Natural killer cell (primary cell): ENCODE results near the gene INS. TPM values are rescaled to one million over a fixed set of nuclear protein-coding genes. Genes with fewer than 3 reads are reported as not detected.

Experiments used
- ATAC-seq, 3 donors: fragments of 150-1000 bp in 2 of 3; fragments of 200-7000 bp in 1 of 3; cut with Tn5 transposase; 1 replicate in 1 of 3; 2 replicates in 2 of 3; pipeline ENCODE4 v1.10.0; 2021; ENCODE audit warnings: mild to moderate bottlenecking in 2 of 3, moderate library complexity in 2 of 3
- DNase-seq, 2 donors: peaks; one replicate each; pipeline versions ENCODE4 v3.0.0 to v3.0.0-alpha.2; 2013 to 2021; ENCODE audit warnings: mixed read lengths in 1 of 2
- H3K27ac ChIP-seq: one replicate; pipeline ENCODE4 v1.5.1; 2013; ENCODE audit warnings: mild to moderate bottlenecking, low read length
- H3K27me3 ChIP-seq: one replicate; pipeline ENCODE4 v1.6.1; 2013; ENCODE audit warnings: low read length; ENCODE audit not compliant: control insufficient read depth, insufficient read depth
- H3K36me3 ChIP-seq: one replicate; pipeline ENCODE4 v1.6.1; 2013; ENCODE audit warnings: low read length; ENCODE audit not compliant: control insufficient read depth, insufficient read depth
- H3K4me1 ChIP-seq: one replicate; pipeline ENCODE4 v1.6.1; 2013; ENCODE audit warnings: low read length; ENCODE audit not compliant: control insufficient read depth, insufficient read depth
- H3K4me3 ChIP-seq: one replicate; pipeline ENCODE4 v1.5.1; 2013; ENCODE audit warnings: low read length
- H3K9me3 ChIP-seq: one replicate; pipeline ENCODE4 v1.6.1; 2013; ENCODE audit warnings: low read length; ENCODE audit not compliant: control insufficient read depth, insufficient read depth
- H3K27ac Mint-ChIP-seq, 2 donors: one replicate each; pipeline ENCODE4 v1.8.0; 2022; ENCODE audit warnings: mild to moderate bottlenecking in 2 of 2, mixed read lengths in 2 of 2, moderate library complexity in 1 of 2
- H3K27me3 Mint-ChIP-seq, 2 donors: one replicate each; pipeline ENCODE4 v1.8.0; 2022; ENCODE audit warnings: low read depth in 2 of 2, mixed read lengths in 2 of 2
- H3K36me3 Mint-ChIP-seq: one replicate; pipeline ENCODE4 v1.8.0; 2022; ENCODE audit warnings: mixed read lengths
- H3K4me1 Mint-ChIP-seq, 2 donors: one replicate each; pipeline ENCODE4 v1.8.0; 2022; ENCODE audit warnings: mixed read lengths in 2 of 2
- H3K4me3 Mint-ChIP-seq: one replicate; pipeline ENCODE4 v1.8.0; 2022; ENCODE audit warnings: mild to moderate bottlenecking, moderate library complexity, mixed read lengths
- H3K9me3 Mint-ChIP-seq, 2 donors: one replicate each; pipeline ENCODE4 v1.8.0; 2022; ENCODE audit warnings: mixed read lengths in 2 of 2
- CTCF ChIP-seq: fragments of 200-600 bp; IDR thresholded peaks from one replicate; pipeline ENCODE4 v1.8.0; 2022; ENCODE audit warnings: antibody characterized with exemption
- WGBS: methylation state at CpG from one replicate; pipeline ENCODE4 v1.1.7; 2013; ENCODE audit warnings: missing lambda C conversion rate; ENCODE audit not compliant: insufficient coverage; 5-methylcytosine and 5-hydroxymethylcytosine counted together
- intact Hi-C: fragments of 100-400 bp; cut with micrococcal nuclease; formaldehyde crosslinking; loops from one replicate; pipeline ENCODE4 v1.14.2; 2022
- total RNA-seq, 4 donors: library from RNA; stranded (reverse); fragments of 120-200 nt in 1 of 4; gene quantifications; one replicate each; pipeline versions ENCODE4 v1.2.3 to v1.2.4, GENCODE V29; 2013 to 2022

Gene INS
- total RNA-seq, 3 donors from 2014 or later (not counting 1 experiment from before 2014, with no cell fraction given): not detected

GRCh38 chr11:2144544-2145248 is 16.3 kb downstream of the INS start:
- no peaks in the 10 kb centered on the region for H3K36me3 ChIP-seq
- WGBS: 10% methylated on average over 18 of the region's 18 CpGs
- H3K27me3 ChIP-seq: peaks cover 42% of the 10 kb centered on the region
- no peak overlapping the region for H3K27ac ChIP-seq
- H3K4me1 Mint-ChIP-seq: no peaks in the 10 kb centered on the region
- intact Hi-C loops: no loop called here
- H3K36me3 Mint-ChIP-seq: no peaks in the 10 kb centered on the region
- H3K27ac Mint-ChIP-seq: no peak overlapping the region
- no peak overlapping the region for H3K4me3 ChIP-seq
- peaks cover 43 to 61% of the 10 kb centered on the region in 2 donors for H3K27me3 Mint-ChIP-seq
- H3K9me3 Mint-ChIP-seq: no peaks in the 10 kb centered on the region
- no peaks in the 10 kb centered on the region for H3K4me1 ChIP-seq
- DNase-seq (no peak), ATAC-seq (no peak)
- TF ChIP-seq CTCF: no peak
- H3K9me3 ChIP-seq: no peaks in the 10 kb centered on the region
- H3K4me3 Mint-ChIP-seq: no peak overlapping the region

GRCh38 chr11:2143799-2144543 is 17.0 kb downstream of the INS start:
- Mint-ChIP-seq H3K4me3 (no peak overlapping the region), H3K36me3 (no peaks in the 10 kb centered on the region), H3K9me3 (no peaks in the 10 kb centered on the region), H3K27ac (no peak overlapping the region), H3K4me1 (no peaks in the 10 kb centered on the region), H3K27me3 (peaks cover 41 to 58% of the 10 kb centered on the region in 2 donors)
- H3K4me1 ChIP-seq: no peaks in the 10 kb centered on the region
- WGBS: 1% methylated on average over 72 of the region's 72 CpGs
- intact Hi-C loops: no loop called here
- no peaks in the 10 kb centered on the region for H3K9me3 ChIP-seq
- DNase-seq (peak in 1 of 2 donors; percentile 32), ATAC-seq (peak in 1 of 3 donors; percentile 37)
- peaks cover 42% of the 10 kb centered on the region for H3K27me3 ChIP-seq
- no peaks in the 10 kb centered on the region for H3K36me3 ChIP-seq
- no peak for TF ChIP-seq CTCF
- H3K27ac ChIP-seq: no peak overlapping the region
- H3K4me3 ChIP-seq: no peak overlapping the region

GRCh38 chr11:2143477-2143798 is 17.6 kb downstream of the INS start:
- peaks cover 41 to 55% of the 10 kb centered on the region in 2 donors for H3K27me3 Mint-ChIP-seq
- Histone ChIP-seq H3K4me1 (peaks cover 1% of the 10 kb centered on the region), H3K36me3 (no peaks in the 10 kb centered on the region), H3K27ac (no peak overlapping the region), H3K9me3 (no peaks in the 10 kb centered on the region), H3K27me3 (peaks cover 38% of the 10 kb centered on the region), H3K4me3 (no peak overlapping the region)
- DNase-seq: no peak
- peaks cover 0 to 2% of the 10 kb centered on the region in 2 donors for H3K4me1 Mint-ChIP-seq
- no peak for TF ChIP-seq CTCF
- 2% methylated on average over 12 of the region's 12 CpGs for WGBS
- no peaks in the 10 kb centered on the region for H3K36me3 Mint-ChIP-seq
- intact Hi-C loops: no loop called here
- H3K9me3 Mint-ChIP-seq: no peaks in the 10 kb centered on the region
- H3K27ac Mint-ChIP-seq: no peak overlapping the region
- H3K4me3 Mint-ChIP-seq: no peak overlapping the region
- no peak for ATAC-seq
